Endothelial cell of umbilical vein (primary cell): ENCODE measurements around the gene VAMP7. TPM values are rescaled to one million over a fixed set of nuclear protein-coding genes. Genes with fewer than 3 reads are reported as not detected.

ENCODE experiments used
- BruUV-seq: library from RNA; stranded (reverse); fragments of 400-500 nt; replicated peaks from 2 replicates; lab custom pipeline; 2021; lab: Mats Ljungman, UMichigan
- CTCF ChIA-PET: fragments of 300-600, 350-600 bp; sonication (Branson Sonifier 250); formaldehyde crosslinking; loops from one replicate; lab custom pipeline; 2021; ENCODE audit warnings: antibody characterized with exemption, inconsistent platforms; lab: Charles Lee
- POLR2A ChIA-PET: fragments of 300-600, 350-600 bp; sonication (Branson Sonifier 250); formaldehyde crosslinking; loops from one replicate; lab custom pipeline; 2021; ENCODE audit warnings: antibody characterized with exemption, inconsistent platforms; lab: Charles Lee
- DNase-seq: peaks from one replicate; pipeline ENCODE4 v3.0.0-alpha.2; 2011; ENCODE audit warnings: low read depth, low spot score
- FAIRE-seq: peaks from 2 replicates; lab custom pipeline; 2011; peaks lifted over from hg19 to GRCh38; lab: Jason Lieb, UNC
- H2AFZ ChIP-seq: 2 replicates; pipeline ENCODE4 v1.6.0; 2012; ENCODE audit warnings: low read depth, low read length, control low read depth, inconsistent platforms
- H3K27ac ChIP-seq: 2 replicates; pipeline ENCODE4 v1.5.1; 2011; ENCODE audit warnings: low read depth, mild to moderate bottlenecking, control low read depth, low read length, moderate library complexity; ENCODE audit not compliant: insufficient read depth
- H3K27me3 ChIP-seq, 2 experiments: 2 replicates each; pipeline versions ENCODE4 v1.6.0 to v1.6.1; 2011; ENCODE audit warnings: low read length in 2 of 2, mixed read lengths in 1 of 2; ENCODE audit not compliant: control insufficient read depth in 2 of 2, insufficient read depth in 2 of 2
- H3K36me3 ChIP-seq, 2 experiments: 2 replicates in 1 of 2; 3 replicates in 1 of 2; pipeline ENCODE4 v1.5.1; 2011; ENCODE audit warnings: low read length in 2 of 2, mild to moderate bottlenecking in 1 of 2, moderate library complexity in 1 of 2; ENCODE audit not compliant: control insufficient read depth in 2 of 2, insufficient read depth in 2 of 2; ENCODE audit errors: extremely low read depth in 1 of 2
- H3K4me1 ChIP-seq: 3 replicates; pipeline ENCODE4 v1.5.1; 2011; ENCODE audit warnings: mild to moderate bottlenecking, low read length; ENCODE audit not compliant: control insufficient read depth, insufficient read depth; ENCODE audit errors: extremely low read depth
- H3K4me2 ChIP-seq: 2 replicates; pipeline ENCODE4 v1.6.1; 2011; ENCODE audit warnings: low read length, control low read depth, mixed read lengths; ENCODE audit not compliant: insufficient read depth
- H3K4me3 ChIP-seq, 3 experiments: fragments of 200-600 bp in 1 of 3; sonication (generic), shearing (Covaris generic) in 1 of 3; replicated peaks in 1 of 3; 2 replicates each; pipeline ENCODE4 v1.5.1; 2011 to 2016; ENCODE audit warnings: control low read depth in 3 of 3, low read length in 3 of 3, mild to moderate bottlenecking in 2 of 3, inconsistent platforms in 1 of 3, low read depth in 1 of 3, moderate library complexity in 1 of 3; ENCODE audit not compliant: insufficient read depth in 1 of 3
- H3K79me2 ChIP-seq: 2 replicates; pipeline ENCODE4 v1.6.0; 2012; ENCODE audit warnings: low read length, inconsistent platforms; ENCODE audit not compliant: control insufficient read depth, insufficient read depth
- H3K9ac ChIP-seq: replicated peaks from 2 replicates; pipeline ENCODE3; 2011; ENCODE audit warnings: low read length, control low read depth; ENCODE audit not compliant: insufficient read depth; ENCODE audit errors: extremely low read depth
- H3K9me1 ChIP-seq: replicated peaks from 3 replicates; pipeline ENCODE4 v1.6.0; 2011; ENCODE audit warnings: mild to moderate bottlenecking, low read length; ENCODE audit not compliant: control insufficient read depth, insufficient read depth; ENCODE audit errors: extremely low read depth
- H3K9me3 ChIP-seq: replicated peaks from 2 replicates; pipeline ENCODE4 v1.5.1; 2012; ENCODE audit warnings: low read length, inconsistent platforms; ENCODE audit not compliant: control insufficient read depth, insufficient read depth
- H4K20me1 ChIP-seq: replicated peaks from 2 replicates; pipeline ENCODE3; 2011; ENCODE audit warnings: mild to moderate bottlenecking, low read length; ENCODE audit not compliant: control insufficient read depth, insufficient read depth; ENCODE audit errors: extremely low read depth
- CTCF ChIP-seq, 2 donors: IDR thresholded peaks; 1 replicate in 1 of 2; 2 replicates in 1 of 2; pipeline ENCODE4 v1.5.1; 2011; ENCODE audit warnings: low read length in 2 of 2, mild to moderate bottlenecking in 2 of 2, moderate library complexity in 2 of 2, control low read depth in 1 of 2, inconsistent platforms in 1 of 2, low read depth in 1 of 2; ENCODE audit not compliant: insufficient read depth in 1 of 2; ENCODE audit errors: extremely low read depth in 1 of 2
- EZH2 ChIP-seq: IDR thresholded peaks from 2 replicates; pipeline ENCODE4 v1.6.1; 2012; ENCODE audit warnings: borderline replicate concordance, low read depth, mild to moderate bottlenecking, moderate library complexity, low read length, inconsistent platforms; ENCODE audit not compliant: severe bottlenecking
- FOS ChIP-seq: IDR thresholded peaks from 2 replicates; pipeline ENCODE4 v1.6.1; 2011; ENCODE audit warnings: mild to moderate bottlenecking, low read length, moderate library complexity, borderline replicate concordance; ENCODE audit not compliant: insufficient read depth
- GATA2 ChIP-seq: IDR thresholded peaks from 2 replicates; pipeline ENCODE4 v1.7.0; 2011; ENCODE audit warnings: low read depth, mild to moderate bottlenecking, moderate library complexity, mixed read lengths, low read length; ENCODE audit not compliant: insufficient read length, insufficient read depth
- JUN ChIP-seq: IDR thresholded peaks from 2 replicates; pipeline ENCODE4 v1.6.1; 2011; ENCODE audit warnings: borderline replicate concordance, low read depth; ENCODE audit not compliant: insufficient read length, insufficient read depth
- MAX ChIP-seq: IDR thresholded peaks from 2 replicates; pipeline ENCODE4 v1.6.1; 2011; ENCODE audit not compliant: insufficient read depth, insufficient read length
- MYC ChIP-seq: IDR thresholded peaks from one replicate; pipeline ENCODE4 v1.6.1; 2011; ENCODE audit warnings: mild to moderate bottlenecking, low read depth, low read length
- POLR2A ChIP-seq: IDR thresholded peaks from 2 replicates; pipeline ENCODE4 v1.6.1; 2012; ENCODE audit warnings: low read depth, mild to moderate bottlenecking, control low read depth, low read length
- POLR2AphosphoS5 ChIP-seq: IDR thresholded peaks from 2 replicates; pipeline ENCODE4 v1.6.1; 2012; ENCODE audit warnings: low read depth, mild to moderate bottlenecking, control low read depth, low read length, moderate library complexity; ENCODE audit not compliant: insufficient read depth
- dilution Hi-C: fragments of 300-500 bp; cut with MboI; formaldehyde crosslinking; loops from one replicate; pipeline ENCODE4 v1.15.0; 2019; ENCODE audit warnings: low sequenced_read_pairs; ENCODE audit not compliant: extremely low pct_ligation_motif_present
- intact Hi-C: fragments of 100-400 bp; cut with micrococcal nuclease; formaldehyde crosslinking; loops from one replicate; pipeline ENCODE4 v1.10.0; 2022
- polyA plus RNA-seq, 4 experiments: library from polyadenylated mRNA; depleted of rRNA in 3 of 4; stranded (reverse) in 3 of 4; unstranded in 1 of 4; fragments of >200 nt; gene quantifications; 2 replicates each; pipeline versions ENCODE4 v1.2.1 to v1.2.3, GENCODE V29; 2011 to 2012; ENCODE audit warnings: missing spikeins in 1 of 4
- total RNA-seq: library from RNA; stranded (reverse); gene quantifications from 2 replicates; pipeline ENCODE4 v1.2.3, GENCODE V29; 2021

The VAMP7 gene
- total and polyA plus RNA-seq, 2 donors (not counting 3 experiments of a cell fraction or from before 2014, with no cell fraction given) = 20.1 to 36.8 TPM

GRCh38 chrX:155983326-155983725 lies 102.2 kb downstream of the VAMP7 start:
- H3K4me1 ChIP-seq = no peaks in the 10 kb centered on the region
- FAIRE-seq (no peak), DNase-seq (no peak)
- H3K4me2 ChIP-seq = no peak overlapping the region
- no TSS peak for BruUV-seq
- intact Hi-C loops (no loop called here), dilution Hi-C loops (no loop called here)
- H3K9me1 ChIP-seq = no peaks in the 10 kb centered on the region
- POLR2A ChIA-PET = no interaction called here
- no peaks in the 10 kb centered on the region for H3K9me3 ChIP-seq
- H4K20me1 ChIP-seq = no peaks in the 10 kb centered on the region
- TF ChIP-seq JUN = no peak
- no peak for TF ChIP-seq POLR2AphosphoS5
- no peak for TF ChIP-seq MAX
- no peak for TF ChIP-seq CTCF (IDR thresholded peaks at IDR 0.05; ENCODE audit: extremely low read depth in 1 of 2, insufficient read depth in 1 of 2, low read depth in 1 of 2, low read length in 2 of 2)
- no peak for TF ChIP-seq EZH2
- TF ChIP-seq GATA2 = no peak
- no peak for TF ChIP-seq POLR2A
- no peak for TF ChIP-seq MYC
- TF ChIP-seq FOS = no peak
- H3K27ac ChIP-seq = no peak overlapping the region
- no peak overlapping the region for H2AFZ ChIP-seq
- CTCF ChIA-PET = no interaction called here
- no peaks in the 10 kb centered on the region for H3K27me3 ChIP-seq
- H3K4me3 ChIP-seq = no peak overlapping the region
- H3K79me2 ChIP-seq = no peaks in the 10 kb centered on the region
- H3K9ac ChIP-seq = no peak overlapping the region
- no peaks in the 10 kb centered on the region for H3K36me3 ChIP-seq
